ENCODE measurements around the gene FOLR1.
A peak's percentile ranks its signal among the peaks of the same experiment; 100 is the strongest.

Gene FOLR1

DNA sequence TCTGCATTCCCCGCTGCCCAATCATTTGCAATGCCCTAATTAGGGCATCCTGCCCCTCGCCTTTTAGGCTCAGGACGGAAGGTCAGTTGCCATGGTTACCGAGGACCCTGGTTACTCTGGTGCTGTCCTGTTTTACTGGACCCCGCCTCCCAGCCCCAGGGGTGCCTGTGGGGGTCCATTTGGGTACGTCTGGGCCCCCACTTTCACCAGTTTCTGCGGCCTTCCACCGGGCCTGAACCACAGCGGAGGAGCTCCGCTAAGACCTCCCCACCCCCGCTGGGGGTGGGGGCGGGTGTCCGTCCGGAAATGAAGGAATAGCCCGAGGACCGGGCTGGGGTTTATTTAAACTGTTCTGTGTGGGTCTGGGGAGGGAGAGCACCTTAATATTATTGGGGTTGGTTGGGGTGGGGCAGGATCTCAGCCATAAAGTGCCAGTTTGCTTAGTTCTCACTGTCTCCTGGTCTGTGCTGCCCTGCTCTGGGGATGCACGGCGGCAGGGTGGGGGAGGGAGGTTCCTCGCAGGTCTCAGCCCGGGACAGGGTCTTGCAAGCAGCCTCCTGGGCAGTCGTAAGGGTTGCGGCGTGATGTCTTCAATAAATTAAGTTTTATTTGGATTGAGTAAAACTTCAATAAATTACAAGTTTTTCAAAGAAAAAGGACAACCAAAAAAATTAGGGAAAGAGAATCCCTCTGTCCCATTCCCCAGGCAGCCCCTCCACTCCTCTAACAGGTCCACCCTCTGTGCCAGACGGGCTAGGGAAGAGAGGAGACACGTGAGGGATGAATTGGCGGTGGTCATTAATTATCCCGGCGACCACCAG is 46.8 kb downstream of the FOLR1 start:
- H3K4me3 ChIP-seq (replicated peaks; ENCODE audit: low read depth, low read length): no peak overlapping the region
- no peak for DNase-seq (ENCODE audit: low read depth)
- no peak for TF ChIP-seq CTCF (IDR thresholded peaks at IDR 0.05; ENCODE audit: low read length, missing control alignments)

GRCh38 chr11:72239313-72239848 is 47.4 kb downstream of the FOLR1 start:
- peak overlapping the region; percentile 17 for H3K4me3 ChIP-seq (replicated peaks; ENCODE audit: low read depth, low read length)

GRCh38 chr11:72239849-72240460 is 48.0 kb downstream of the FOLR1 start:
- no peak for TF ChIP-seq CTCF (IDR thresholded peaks at IDR 0.05; ENCODE audit: low read length, missing control alignments)
- H3K4me3 ChIP-seq (replicated peaks; ENCODE audit: low read depth, low read length): peak overlapping the region; percentile 17
- peak; percentile 24 for DNase-seq (ENCODE audit: low read depth)

More at GRCh38 chr11:72239313-72239848, 47.4 kb downstream of the FOLR1 start:
- TF ChIP-seq CTCF (IDR thresholded peaks at IDR 0.05; ENCODE audit: low read length, missing control alignments): no peak
- peak; percentile 43 for DNase-seq (ENCODE audit: low read depth)

DNA sequence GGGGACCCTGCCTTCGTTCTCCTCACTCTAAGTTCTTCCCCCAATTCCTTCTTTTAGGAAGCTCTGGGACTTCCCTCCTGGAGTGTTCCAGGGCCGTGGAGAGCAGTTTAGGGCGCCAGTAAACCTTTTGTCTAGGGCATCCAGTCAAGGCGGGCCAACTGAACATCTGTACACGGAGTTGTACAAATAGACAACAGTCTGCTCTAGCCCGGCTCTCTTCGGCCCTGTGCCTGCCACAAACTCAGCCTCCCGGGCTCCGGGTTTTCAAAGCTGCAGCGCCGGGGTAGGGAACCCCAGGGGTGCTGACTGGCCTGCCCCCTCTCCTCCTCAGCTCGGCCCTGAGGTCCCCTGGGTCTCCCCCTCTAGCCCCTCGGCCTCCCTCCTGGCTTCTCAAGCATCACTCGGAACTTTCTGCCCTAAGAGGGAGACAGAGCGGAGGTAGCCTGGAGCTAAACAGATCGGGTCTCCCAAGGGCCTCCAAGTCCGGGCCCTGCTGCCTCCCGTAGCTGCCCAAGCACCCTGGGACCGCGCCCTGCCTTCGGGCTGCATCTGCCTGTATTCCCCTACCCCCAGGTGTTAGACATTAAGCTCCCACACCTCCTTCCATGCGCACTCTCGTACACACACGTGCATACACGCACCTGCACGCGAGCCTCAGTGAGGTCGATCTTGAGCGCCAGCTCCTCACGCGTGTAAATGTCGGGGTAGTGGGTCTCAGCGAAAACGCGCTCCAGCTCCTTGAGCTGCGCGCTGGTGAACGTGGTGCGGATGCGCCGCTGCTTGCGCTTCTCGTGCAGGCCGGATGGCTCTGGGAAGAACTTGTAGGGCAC is 48.7 kb downstream of the FOLR1 start:
- no peak for TF ChIP-seq CTCF (IDR thresholded peaks at IDR 0.05; ENCODE audit: low read length, missing control alignments)
- no peak for DNase-seq (ENCODE audit: low read depth)
- no peak overlapping the region for H3K4me3 ChIP-seq (replicated peaks; ENCODE audit: low read depth, low read length)

DNA sequence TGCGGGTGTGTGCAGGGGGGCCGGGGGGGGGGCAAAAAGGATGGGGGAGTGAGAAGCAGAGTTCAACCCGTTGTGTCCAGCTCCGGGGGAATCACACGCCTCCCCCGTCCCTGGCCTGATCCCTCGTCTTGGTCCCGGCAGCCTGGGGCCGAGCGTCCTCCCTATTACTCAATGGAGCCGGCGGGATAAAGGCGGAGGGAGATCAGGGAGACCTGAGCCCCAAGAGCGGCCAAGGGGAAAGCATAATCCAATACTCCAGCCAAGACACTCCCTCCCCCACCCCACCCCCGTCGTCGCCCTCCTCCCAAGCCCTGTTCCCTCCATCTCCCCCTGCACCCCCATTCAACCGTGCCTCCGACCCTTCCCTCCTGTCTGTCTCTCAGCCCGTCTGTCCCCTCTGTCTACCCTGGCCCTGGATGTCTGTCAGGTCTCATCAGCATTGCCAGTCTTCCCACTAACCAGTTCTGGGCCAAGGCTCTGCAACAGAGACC is 49.4 kb downstream of the FOLR1 start:
- TF ChIP-seq CTCF (IDR thresholded peaks at IDR 0.05; ENCODE audit: low read length, missing control alignments): no peak
- no peak overlapping the region for H3K4me3 ChIP-seq (replicated peaks; ENCODE audit: low read depth, low read length)
- no peak for DNase-seq (ENCODE audit: low read depth)

DNA sequence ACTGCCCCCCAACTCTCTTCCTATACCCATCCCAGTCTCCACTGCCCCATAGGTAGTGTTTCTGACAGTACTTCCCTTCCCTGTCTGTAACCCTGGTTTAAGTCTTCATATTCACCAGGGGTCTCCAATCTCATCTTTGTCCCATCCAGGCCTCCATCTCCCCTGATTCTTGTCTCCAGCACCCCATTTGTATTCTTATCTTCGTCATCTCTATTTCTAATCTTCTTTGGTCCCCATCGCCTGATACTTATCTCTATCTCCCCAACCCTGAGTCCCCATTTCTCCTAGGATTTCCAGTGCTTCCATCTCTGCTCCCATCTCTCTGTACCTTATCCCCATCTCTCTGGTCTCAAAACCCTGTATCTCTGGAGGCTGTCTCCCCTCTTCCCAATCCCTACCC is 50.2 kb downstream of the FOLR1 start:
- no peak for DNase-seq (ENCODE audit: low read depth)
- H3K4me3 ChIP-seq (replicated peaks; ENCODE audit: low read depth, low read length): no peak overlapping the region
- no peak for TF ChIP-seq CTCF (IDR thresholded peaks at IDR 0.05; ENCODE audit: low read length, missing control alignments)
